GM23338 (cell line): ENCODE results near the gene PPP4C.

ENCODE experiments used
- EZH2 ChIP-seq: fragments of 200-600 bp; sonication (generic); IDR thresholded peaks from one replicate; pipeline ENCODE4 v1.8.0; 2017; ENCODE audit warnings: antibody characterized with exemption, mild to moderate bottlenecking, low read depth; ENCODE audit not compliant: unreplicated experiment
- EZH2phosphoT487 ChIP-seq: fragments of 200-600 bp; sonication (generic); IDR thresholded peaks from one replicate; pipeline ENCODE4 v1.8.1; 2018; ENCODE audit warnings: antibody characterized with exemption; ENCODE audit not compliant: unreplicated experiment
- JUNB ChIP-seq: IDR thresholded peaks from one replicate; pipeline ENCODE4 v1.6.1; 2016; ENCODE audit warnings: antibody characterized with exemption; ENCODE audit not compliant: unreplicated experiment
- NANOG ChIP-seq: IDR thresholded peaks from 2 replicates; pipeline ENCODE4 v1.6.1; 2016; ENCODE audit warnings: antibody characterized with exemption, borderline replicate concordance
- POLR2AphosphoS5 ChIP-seq: IDR thresholded peaks from 2 replicates; pipeline ENCODE4 v1.6.1; 2016; ENCODE audit warnings: antibody characterized with exemption, low read depth
- TF ChIP-seq, protein P1 (sequence below), 2 experiments: fragments of 200-600 bp in 1 of 2; sonication (generic) in 1 of 2; conservative IDR thresholded peaks; 2 replicates each; pipeline versions ENCODE4 v1.5.1 to v1.6.1; 2016 to 2017; ENCODE audit warnings: antibody characterized with exemption in 2 of 2, low read depth in 2 of 2, mild to moderate bottlenecking in 2 of 2, moderate library complexity in 1 of 2
- TF ChIP-seq, protein P2 (sequence below): IDR thresholded peaks from one replicate; pipeline ENCODE4 v1.6.1; 2018; ENCODE audit warnings: antibody characterized with exemption; ENCODE audit not compliant: unreplicated experiment
- TF ChIP-seq, protein P3 (sequence below): IDR thresholded peaks from 2 replicates; pipeline ENCODE4 v1.6.1; 2016; ENCODE audit warnings: antibody characterized with exemption

DNA sequence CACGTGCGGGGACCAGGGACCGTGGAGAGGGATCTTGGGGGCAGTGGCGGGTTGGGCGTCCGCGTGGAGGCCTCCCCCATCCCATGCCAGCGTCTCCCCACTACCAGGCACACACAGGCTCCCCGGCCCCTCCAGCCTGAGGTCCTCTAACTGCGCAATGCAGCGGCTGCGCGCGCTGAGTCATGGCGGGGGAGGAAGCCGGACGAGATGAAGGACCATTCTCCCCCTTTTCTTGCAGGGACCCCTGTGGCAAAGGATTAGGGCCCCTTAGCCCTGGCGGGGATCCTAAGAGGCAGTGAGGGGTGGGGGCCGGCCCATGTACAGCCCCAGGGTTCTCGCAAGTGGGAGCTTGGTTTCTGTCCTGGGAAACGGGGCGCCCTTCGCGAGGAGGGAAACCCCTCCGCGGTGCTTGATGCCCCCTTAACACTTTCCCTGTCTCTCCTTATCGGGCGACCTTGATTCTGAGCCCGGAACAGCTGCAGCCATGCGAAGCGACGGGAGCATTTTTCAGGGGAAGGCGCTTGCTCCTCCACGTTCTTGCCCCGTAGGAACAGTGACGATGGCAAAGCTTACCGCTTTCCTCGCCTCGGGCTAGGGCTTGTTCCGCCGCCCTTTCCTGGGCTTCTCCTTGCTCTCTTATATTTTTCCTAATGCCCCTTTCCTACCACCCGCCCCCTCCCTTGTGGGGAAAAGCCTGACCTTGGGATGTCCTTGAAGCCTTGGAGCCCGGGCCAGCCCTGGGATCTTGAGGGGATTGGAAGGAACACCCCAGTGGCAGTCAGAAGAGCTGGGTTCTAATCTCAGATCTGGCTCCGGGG, 9.6 kb upstream of the PPP4C start:
- TF ChIP-seq EZH2 (no peak), EZH2phosphoT487 (no peak), JUNB (no peak), POLR2AphosphoS5 (no peak), NANOG (no peak)
- TF ChIP-seq, protein P1, sequence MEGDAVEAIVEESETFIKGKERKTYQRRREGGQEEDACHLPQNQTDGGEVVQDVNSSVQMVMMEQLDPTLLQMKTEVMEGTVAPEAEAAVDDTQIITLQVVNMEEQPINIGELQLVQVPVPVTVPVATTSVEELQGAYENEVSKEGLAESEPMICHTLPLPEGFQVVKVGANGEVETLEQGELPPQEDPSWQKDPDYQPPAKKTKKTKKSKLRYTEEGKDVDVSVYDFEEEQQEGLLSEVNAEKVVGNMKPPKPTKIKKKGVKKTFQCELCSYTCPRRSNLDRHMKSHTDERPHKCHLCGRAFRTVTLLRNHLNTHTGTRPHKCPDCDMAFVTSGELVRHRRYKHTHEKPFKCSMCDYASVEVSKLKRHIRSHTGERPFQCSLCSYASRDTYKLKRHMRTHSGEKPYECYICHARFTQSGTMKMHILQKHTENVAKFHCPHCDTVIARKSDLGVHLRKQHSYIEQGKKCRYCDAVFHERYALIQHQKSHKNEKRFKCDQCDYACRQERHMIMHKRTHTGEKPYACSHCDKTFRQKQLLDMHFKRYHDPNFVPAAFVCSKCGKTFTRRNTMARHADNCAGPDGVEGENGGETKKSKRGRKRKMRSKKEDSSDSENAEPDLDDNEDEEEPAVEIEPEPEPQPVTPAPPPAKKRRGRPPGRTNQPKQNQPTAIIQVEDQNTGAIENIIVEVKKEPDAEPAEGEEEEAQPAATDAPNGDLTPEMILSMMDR (conservative IDR thresholded peaks at IDR 0.05; ENCODE audit: low read depth in 2 of 2): no peak
- TF ChIP-seq, protein P2, sequence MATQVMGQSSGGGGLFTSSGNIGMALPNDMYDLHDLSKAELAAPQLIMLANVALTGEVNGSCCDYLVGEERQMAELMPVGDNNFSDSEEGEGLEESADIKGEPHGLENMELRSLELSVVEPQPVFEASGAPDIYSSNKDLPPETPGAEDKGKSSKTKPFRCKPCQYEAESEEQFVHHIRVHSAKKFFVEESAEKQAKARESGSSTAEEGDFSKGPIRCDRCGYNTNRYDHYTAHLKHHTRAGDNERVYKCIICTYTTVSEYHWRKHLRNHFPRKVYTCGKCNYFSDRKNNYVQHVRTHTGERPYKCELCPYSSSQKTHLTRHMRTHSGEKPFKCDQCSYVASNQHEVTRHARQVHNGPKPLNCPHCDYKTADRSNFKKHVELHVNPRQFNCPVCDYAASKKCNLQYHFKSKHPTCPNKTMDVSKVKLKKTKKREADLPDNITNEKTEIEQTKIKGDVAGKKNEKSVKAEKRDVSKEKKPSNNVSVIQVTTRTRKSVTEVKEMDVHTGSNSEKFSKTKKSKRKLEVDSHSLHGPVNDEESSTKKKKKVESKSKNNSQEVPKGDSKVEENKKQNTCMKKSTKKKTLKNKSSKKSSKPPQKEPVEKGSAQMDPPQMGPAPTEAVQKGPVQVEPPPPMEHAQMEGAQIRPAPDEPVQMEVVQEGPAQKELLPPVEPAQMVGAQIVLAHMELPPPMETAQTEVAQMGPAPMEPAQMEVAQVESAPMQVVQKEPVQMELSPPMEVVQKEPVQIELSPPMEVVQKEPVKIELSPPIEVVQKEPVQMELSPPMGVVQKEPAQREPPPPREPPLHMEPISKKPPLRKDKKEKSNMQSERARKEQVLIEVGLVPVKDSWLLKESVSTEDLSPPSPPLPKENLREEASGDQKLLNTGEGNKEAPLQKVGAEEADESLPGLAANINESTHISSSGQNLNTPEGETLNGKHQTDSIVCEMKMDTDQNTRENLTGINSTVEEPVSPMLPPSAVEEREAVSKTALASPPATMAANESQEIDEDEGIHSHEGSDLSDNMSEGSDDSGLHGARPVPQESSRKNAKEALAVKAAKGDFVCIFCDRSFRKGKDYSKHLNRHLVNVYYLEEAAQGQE: no peak
- TF ChIP-seq, protein P3, sequence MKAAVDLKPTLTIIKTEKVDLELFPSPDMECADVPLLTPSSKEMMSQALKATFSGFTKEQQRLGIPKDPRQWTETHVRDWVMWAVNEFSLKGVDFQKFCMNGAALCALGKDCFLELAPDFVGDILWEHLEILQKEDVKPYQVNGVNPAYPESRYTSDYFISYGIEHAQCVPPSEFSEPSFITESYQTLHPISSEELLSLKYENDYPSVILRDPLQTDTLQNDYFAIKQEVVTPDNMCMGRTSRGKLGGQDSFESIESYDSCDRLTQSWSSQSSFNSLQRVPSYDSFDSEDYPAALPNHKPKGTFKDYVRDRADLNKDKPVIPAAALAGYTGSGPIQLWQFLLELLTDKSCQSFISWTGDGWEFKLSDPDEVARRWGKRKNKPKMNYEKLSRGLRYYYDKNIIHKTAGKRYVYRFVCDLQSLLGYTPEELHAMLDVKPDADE: no peak
